Measurements from ENCODE around the gene TMEM203.

Gene TMEM203

GRCh38 chr9:137176302-137177182 is 28.9 kb downstream of the TMEM203 start:
- peak; percentile 68 for DNase-seq

- no peak for DNase-seq
Observed at GRCh38 chr9:137175345-137175961, 30.0 kb downstream of the TMEM203 start.

GRCh38 chr9:137174722-137175293 is 30.6 kb downstream of the TMEM203 start:
- no peak for DNase-seq

GRCh38 chr9:137173796-137174664 is 31.4 kb downstream of the TMEM203 start:
- DNase-seq, result no peak

GRCh38 chr9:137172901-137173795 is 32.3 kb downstream of the TMEM203 start:
- DNase-seq, result no peak

- DNase-seq, result no peak
Observed at GRCh38 chr9:137171149-137171900, 34.1 kb downstream of the TMEM203 start.

- no peak for DNase-seq
Observed at GRCh38 chr9:137170486-137171148, 34.8 kb downstream of the TMEM203 start.

GRCh38 chr9:137169896-137170358 is 35.5 kb downstream of the TMEM203 start, which contains the start of gene LRRC26:
Gene LRRC26 (minus strand): TSS chr9:137170051. CDS start chr9:137169943, 108 bp downstream.
- no peak for DNase-seq

- DNase-seq, result peak; percentile 64
Observed at GRCh38 chr9:137168904-137169856, 36.3 kb downstream of the TMEM203 start.

- DNase-seq, result no peak
Observed at GRCh38 chr9:137168573-137168903, 36.9 kb downstream of the TMEM203 start.

- DNase-seq, result peak; percentile 50
Observed at GRCh38 chr9:137167747-137168572, 37.5 kb downstream of the TMEM203 start.

GRCh38 chr9:137167277-137167746 is 38.1 kb downstream of the TMEM203 start:
- DNase-seq, result no peak

- no peak for DNase-seq
Observed at GRCh38 chr9:137166380-137167229, 38.8 kb downstream of the TMEM203 start.

- DNase-seq, result no peak
Observed at GRCh38 chr9:137165250-137165836, 40.1 kb downstream of the TMEM203 start.

GRCh38 chr9:137164370-137165249 is 40.8 kb downstream of the TMEM203 start:
- DNase-seq, result no peak

- DNase-seq, result no peak
Observed at GRCh38 chr9:137163805-137164204, 41.6 kb downstream of the TMEM203 start.

All from hematopoietic multipotent progenitor cell treated with erythropoietin and hydrocortisone succinate and interleukin-3 and kit ligand, for 6 days (in vitro differentiated cells).